Measurements from ENCODE around the gene OR51B6. TPM values are rescaled to one million over a fixed set of nuclear protein-coding genes. Genes with fewer than 3 reads are reported as not detected.
"Not testable (repeated sequence)": the region's sequence is repeated elsewhere in the genome, so short reads cannot be mapped to it uniquely, and the experiment has no call there.

Gene OR51B6
- total RNA-seq, 1 donor from 2014 or later, result not detected

DNA sequence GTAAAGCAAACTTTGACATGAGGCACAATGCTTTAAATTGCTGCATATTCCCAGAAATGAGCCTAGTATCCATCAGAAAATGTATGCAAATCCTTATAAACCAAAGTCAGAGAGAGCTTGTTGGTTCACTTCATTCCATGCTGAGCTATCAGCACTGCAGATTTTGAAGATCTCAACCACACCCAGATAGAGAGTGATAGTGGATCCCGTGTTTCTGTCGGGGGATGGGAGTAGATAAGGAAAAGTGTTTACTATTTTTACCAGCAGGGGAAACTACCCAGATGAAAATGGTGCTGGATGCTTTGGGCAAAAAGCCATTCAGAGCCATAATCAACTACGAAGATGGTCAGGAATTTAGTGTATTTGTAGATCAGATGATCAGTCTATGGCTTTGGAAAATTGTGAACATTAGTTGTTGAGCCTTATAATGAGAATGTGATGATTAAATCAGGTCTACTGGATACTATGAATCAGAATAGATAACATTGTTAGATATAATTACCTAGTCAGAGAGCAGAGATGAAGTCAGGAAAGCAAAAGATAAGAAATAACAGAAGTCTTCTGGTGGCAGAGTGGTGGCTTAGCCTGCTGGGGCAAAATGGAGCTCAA, 10.8 kb downstream of the OR51B6 start:
- H3K27me3 Mint-ChIP-seq, result no peaks in the 10 kb centered on the region
- DNase-seq (ENCODE audit: low spot score, unreplicated experiment), result no peak
- no peak overlapping the region for H3K27ac Mint-ChIP-seq
- H3K9me3 Mint-ChIP-seq (ENCODE audit: low read depth), result no peaks in the 10 kb centered on the region
- H3K4me3 Mint-ChIP-seq (ENCODE audit: low read depth), result no peak overlapping the region
- no peaks in the 10 kb centered on the region for H3K36me3 Mint-ChIP-seq (ENCODE audit: insufficient read depth)
- H3K4me1 Mint-ChIP-seq (ENCODE audit: low read depth), result no peaks in the 10 kb centered on the region
- TF ChIP-seq, protein P1, sequence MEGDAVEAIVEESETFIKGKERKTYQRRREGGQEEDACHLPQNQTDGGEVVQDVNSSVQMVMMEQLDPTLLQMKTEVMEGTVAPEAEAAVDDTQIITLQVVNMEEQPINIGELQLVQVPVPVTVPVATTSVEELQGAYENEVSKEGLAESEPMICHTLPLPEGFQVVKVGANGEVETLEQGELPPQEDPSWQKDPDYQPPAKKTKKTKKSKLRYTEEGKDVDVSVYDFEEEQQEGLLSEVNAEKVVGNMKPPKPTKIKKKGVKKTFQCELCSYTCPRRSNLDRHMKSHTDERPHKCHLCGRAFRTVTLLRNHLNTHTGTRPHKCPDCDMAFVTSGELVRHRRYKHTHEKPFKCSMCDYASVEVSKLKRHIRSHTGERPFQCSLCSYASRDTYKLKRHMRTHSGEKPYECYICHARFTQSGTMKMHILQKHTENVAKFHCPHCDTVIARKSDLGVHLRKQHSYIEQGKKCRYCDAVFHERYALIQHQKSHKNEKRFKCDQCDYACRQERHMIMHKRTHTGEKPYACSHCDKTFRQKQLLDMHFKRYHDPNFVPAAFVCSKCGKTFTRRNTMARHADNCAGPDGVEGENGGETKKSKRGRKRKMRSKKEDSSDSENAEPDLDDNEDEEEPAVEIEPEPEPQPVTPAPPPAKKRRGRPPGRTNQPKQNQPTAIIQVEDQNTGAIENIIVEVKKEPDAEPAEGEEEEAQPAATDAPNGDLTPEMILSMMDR (IDR thresholded peaks at IDR 0.05; ENCODE audit: unreplicated experiment), result no peak

DNA sequence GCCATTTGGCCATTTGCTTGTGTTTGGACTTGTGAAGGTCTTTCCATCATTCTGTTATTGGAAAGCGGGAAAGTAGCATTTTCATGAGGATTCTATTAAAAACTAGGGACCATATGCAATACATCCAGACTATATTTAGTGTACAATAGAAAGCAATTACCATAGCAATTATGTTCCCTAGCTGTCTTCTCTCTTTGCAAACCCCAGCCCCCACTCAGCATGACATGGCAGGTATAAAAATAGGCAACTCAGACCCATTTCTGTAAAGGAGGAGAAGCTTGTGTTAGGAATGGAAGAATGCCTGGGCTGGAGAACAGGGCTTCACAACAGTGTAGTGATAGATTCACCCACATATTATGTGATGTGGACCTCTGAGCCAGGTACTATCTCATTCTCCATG, 12.4 kb downstream of the OR51B6 start:
- TF ChIP-seq, protein P1 (IDR thresholded peaks at IDR 0.05; ENCODE audit: unreplicated experiment), result no peak
- Mint-ChIP-seq H3K27me3 (no peaks in the 10 kb centered on the region), H3K27ac (no peak overlapping the region), H3K4me1 (ENCODE audit: low read depth) (no peaks in the 10 kb centered on the region), H3K36me3 (ENCODE audit: insufficient read depth) (no peaks in the 10 kb centered on the region), H3K9me3 (ENCODE audit: low read depth) (no peaks in the 10 kb centered on the region), H3K4me3 (ENCODE audit: low read depth) (no peak overlapping the region)
- DNase-seq (ENCODE audit: low spot score, unreplicated experiment), result no peak

DNA sequence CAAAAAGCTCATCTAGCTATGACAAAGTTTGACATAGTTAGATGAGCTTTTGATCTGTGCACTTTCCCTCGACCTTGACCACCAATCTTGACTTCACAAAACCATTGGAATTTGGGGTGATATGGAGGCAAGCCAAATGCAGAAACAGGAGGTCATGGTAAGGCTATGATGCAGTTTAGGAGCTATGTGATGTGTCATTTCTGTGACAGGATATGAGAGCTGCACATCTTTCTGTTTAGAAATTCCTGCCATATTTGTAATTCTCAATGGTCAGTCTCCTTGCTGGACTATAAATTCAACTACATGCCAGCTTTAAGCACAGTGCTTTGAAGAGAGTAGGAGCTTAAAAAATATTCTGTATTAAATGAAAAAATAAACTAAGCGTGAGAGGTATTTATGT, 12.9 kb downstream of the OR51B6 start:
- H3K4me3 Mint-ChIP-seq (ENCODE audit: low read depth), result no peak overlapping the region
- TF ChIP-seq, protein P1 (IDR thresholded peaks at IDR 0.05; ENCODE audit: unreplicated experiment), result no peak
- no peak for DNase-seq (ENCODE audit: low spot score, unreplicated experiment)
- H3K27ac Mint-ChIP-seq, result no peak overlapping the region
- H3K27me3 Mint-ChIP-seq, result no peaks in the 10 kb centered on the region
- no peaks in the 10 kb centered on the region for H3K9me3 Mint-ChIP-seq (ENCODE audit: low read depth)
- H3K36me3 Mint-ChIP-seq (ENCODE audit: insufficient read depth), result no peaks in the 10 kb centered on the region
- H3K4me1 Mint-ChIP-seq (ENCODE audit: low read depth), result no peaks in the 10 kb centered on the region

DNA sequence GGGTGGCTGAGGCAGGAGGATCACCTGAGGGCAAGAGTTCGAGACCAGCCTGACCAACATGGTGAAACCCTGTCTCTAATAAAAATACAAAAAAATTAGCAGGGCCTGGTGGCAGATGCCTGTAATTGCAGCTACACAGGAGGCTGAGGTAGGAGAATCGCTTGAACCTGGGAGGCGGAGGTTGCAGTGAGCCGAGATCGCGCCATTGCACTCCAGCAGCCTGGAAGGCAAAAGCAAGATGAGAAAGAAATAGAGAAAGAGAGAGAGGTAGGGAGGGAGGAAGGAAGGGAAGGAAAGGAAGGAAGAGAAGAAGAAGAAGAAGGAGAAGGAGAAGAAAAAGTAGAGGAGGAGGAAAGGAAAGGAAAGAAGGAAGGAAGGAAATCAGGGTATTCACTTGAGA, 15.1 kb downstream of the OR51B6 start:
- H3K27me3 Mint-ChIP-seq; H3K36me3 Mint-ChIP-seq (ENCODE audit: insufficient read depth); DNase-seq (ENCODE audit: low spot score, unreplicated experiment); H3K4me3 Mint-ChIP-seq (ENCODE audit: low read depth); H3K9me3 Mint-ChIP-seq (ENCODE audit: low read depth); H3K4me1 Mint-ChIP-seq (ENCODE audit: low read depth); H3K27ac Mint-ChIP-seq: not testable (repeated sequence)

- Mint-ChIP-seq H3K4me1 (ENCODE audit: low read depth) (no peaks in the 10 kb centered on the region), H3K36me3 (ENCODE audit: insufficient read depth) (no peaks in the 10 kb centered on the region), H3K27me3 (no peaks in the 10 kb centered on the region), H3K27ac (no peak overlapping the region), H3K4me3 (ENCODE audit: low read depth) (no peak overlapping the region), H3K9me3 (ENCODE audit: low read depth) (no peaks in the 10 kb centered on the region)
- TF ChIP-seq, protein P1 (IDR thresholded peaks at IDR 0.05; ENCODE audit: unreplicated experiment), result no peak
- DNase-seq (ENCODE audit: low spot score, unreplicated experiment), result no peak
These were observed 15.5 kb downstream of the OR51B6 start for GRCh38 chr11:5366856-5367255.

- DNase-seq (ENCODE audit: low spot score, unreplicated experiment), result no peak
- TF ChIP-seq, protein P1 (IDR thresholded peaks at IDR 0.05; ENCODE audit: unreplicated experiment), result no peak
- Mint-ChIP-seq H3K9me3 (ENCODE audit: low read depth) (peaks cover under 1% of the 10 kb centered on the region), H3K27me3 (no peaks in the 10 kb centered on the region), H3K36me3 (ENCODE audit: insufficient read depth) (no peaks in the 10 kb centered on the region), H3K27ac (no peak overlapping the region), H3K4me3 (ENCODE audit: low read depth) (no peak overlapping the region), H3K4me1 (ENCODE audit: low read depth) (no peaks in the 10 kb centered on the region)
These were observed 16.3 kb downstream of the OR51B6 start for GRCh38 chr11:5367448-5368074.

Data from progenitor cell of endocrine pancreas (in vitro differentiated cells).